KOPT-K1 (cell line): ENCODE data around the gene ANKRD30B.
"Not testable (repeated sequence)": the region's sequence is repeated elsewhere in the genome, so short reads cannot be mapped to it uniquely, and the experiment has no call there.

ENCODE experiments used
- H3K27ac ChIP-seq: fragments of 200-600 bp; sonication (generic); 2 replicates; pipeline ENCODE4 v1.5.1; 2016; ENCODE audit warnings: antibody characterized with exemption, mild to moderate bottlenecking, low read depth, low read length; ENCODE audit not compliant: poor library complexity, severe bottlenecking
- H3K36me3 ChIP-seq: fragments of 200-600 bp; sonication (generic); 2 replicates; pipeline ENCODE4 v1.5.1; 2017; ENCODE audit warnings: antibody characterized with exemption, mild to moderate bottlenecking, low read length, moderate library complexity; ENCODE audit not compliant: insufficient read depth
- H3K9me3 ChIP-seq: fragments of 200-600 bp; sonication (generic); 2 replicates; pipeline ENCODE4 v1.5.1; 2017; ENCODE audit warnings: antibody characterized with exemption, low read length, mild to moderate bottlenecking; ENCODE audit not compliant: insufficient read depth, poor library complexity, severe bottlenecking

Gene ANKRD30B

GRCh38 chr18:14747513-14748474, at the start of gene ANKRD30B:
TSS of gene ANKRD30B (plus strand) at chr18:14748172. CDS start at chr18:14748420, 248 bp downstream.
- H3K9me3 ChIP-seq = no peaks in the 10 kb centered on the region
- H3K27ac ChIP-seq = no peak within 1 kb of the TSS
- no peaks in the 10 kb centered on the region for H3K36me3 ChIP-seq

DNA sequence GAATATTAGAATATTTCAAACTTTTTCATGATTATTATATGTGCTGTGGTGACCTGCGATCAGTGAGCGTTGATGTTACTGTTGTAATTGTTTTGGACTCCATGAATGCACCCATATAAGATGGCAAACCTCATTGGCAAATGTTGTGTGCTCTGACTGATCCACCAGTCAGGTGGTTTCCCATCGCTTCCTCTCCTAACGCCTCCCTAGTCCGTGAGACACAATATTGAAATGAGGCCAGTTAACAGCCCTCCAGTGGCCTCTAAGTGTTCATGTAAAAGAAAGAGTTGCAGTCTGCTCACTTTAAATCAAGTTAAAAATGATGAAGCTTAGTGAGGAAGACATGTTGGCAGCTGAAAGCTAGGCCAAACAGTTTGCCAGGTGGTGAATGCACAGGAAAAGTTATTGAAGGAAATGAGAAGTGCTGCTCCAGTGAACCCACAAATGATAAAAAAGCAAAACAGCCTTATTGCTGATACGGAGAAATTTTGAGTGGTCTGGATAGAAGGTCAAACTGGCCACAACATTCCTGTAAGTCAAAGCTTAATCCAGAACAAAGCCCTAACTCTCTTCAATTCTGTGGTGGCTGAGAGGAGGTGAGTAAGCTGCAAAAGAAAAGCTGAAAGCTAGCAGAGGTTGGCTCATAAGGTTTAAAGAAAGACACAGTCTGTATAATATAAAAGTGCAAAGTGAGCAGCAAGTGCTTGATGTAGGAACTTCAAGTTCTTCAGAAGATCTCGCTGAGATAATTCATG, 46.5 kb upstream of the ANKRD30B start:
- not testable (repeated sequence) for H3K27ac ChIP-seq, H3K36me3 ChIP-seq

GRCh38 chr18:14709761-14710160, 38.2 kb upstream of the ANKRD30B start:
- H3K9me3 ChIP-seq, H3K36me3 ChIP-seq, H3K27ac ChIP-seq: not testable (repeated sequence)

More for the DNA sequence above, 46.5 kb upstream of the ANKRD30B start:
- not testable (repeated sequence) for H3K9me3 ChIP-seq

- not testable (repeated sequence) for H3K36me3 ChIP-seq, H3K27ac ChIP-seq, H3K9me3 ChIP-seq
Observed at GRCh38 chr18:14721569-14721968, 26.4 kb upstream of the ANKRD30B start.

DNA sequence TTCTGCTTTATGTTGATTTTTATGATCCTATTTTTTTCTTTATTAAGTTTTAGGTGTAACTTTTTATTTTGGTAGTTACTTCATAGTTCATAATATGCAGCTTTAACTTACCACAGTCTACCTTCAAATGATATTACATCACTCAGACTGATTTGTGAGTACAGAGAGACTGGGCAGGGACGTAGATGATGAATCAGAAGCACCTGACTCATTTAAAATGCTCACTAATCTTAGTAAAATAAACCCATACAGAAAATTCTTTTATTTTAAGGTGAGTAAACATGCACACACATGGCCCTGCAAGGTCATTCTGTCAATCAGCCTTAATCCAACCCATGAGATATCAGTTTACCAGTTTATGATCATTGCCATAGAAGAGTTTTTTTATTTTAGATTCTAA, 8.9 kb upstream of the ANKRD30B start:
- not testable (repeated sequence) for H3K27ac ChIP-seq, H3K9me3 ChIP-seq, H3K36me3 ChIP-seq

DNA sequence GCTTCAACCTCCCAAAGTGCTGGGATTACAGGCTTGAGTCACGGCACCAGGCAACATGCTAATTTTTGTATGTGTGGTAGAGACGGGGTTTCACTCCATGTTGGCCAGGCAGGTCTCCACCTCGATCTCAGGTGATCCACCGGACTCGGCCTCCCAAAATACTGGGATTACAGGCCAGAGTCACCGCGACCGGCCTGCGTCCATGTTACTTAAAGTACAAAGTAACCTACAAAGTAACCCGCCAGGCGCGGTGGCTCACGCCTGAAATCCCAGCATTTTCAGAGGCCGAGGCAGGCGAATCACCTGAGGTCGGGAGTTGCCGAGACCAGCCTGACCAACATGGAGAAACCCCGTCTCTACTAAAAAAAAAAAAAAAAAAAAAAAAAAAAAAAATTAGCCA, 1.1 kb upstream of the ANKRD30B start:
- Histone ChIP-seq H3K9me3 (no peaks in the 10 kb centered on the region), H3K36me3 (no peaks in the 10 kb centered on the region), H3K27ac (no peak overlapping the region)

- H3K9me3 ChIP-seq = no peaks in the 10 kb centered on the region
- H3K27ac ChIP-seq = no peak overlapping the region
- no peaks in the 10 kb centered on the region for H3K36me3 ChIP-seq
Observed at GRCh38 chr18:14748496-14748895, 524 bp downstream of the ANKRD30B start.

GRCh38 chr18:14763566-14763965, 15.6 kb downstream of the ANKRD30B start:
- H3K36me3 ChIP-seq, H3K9me3 ChIP-seq, H3K27ac ChIP-seq: not testable (repeated sequence)

- no peaks in the 10 kb centered on the region for H3K36me3 ChIP-seq
- no peak overlapping the region for H3K27ac ChIP-seq
- H3K9me3 ChIP-seq = no peaks in the 10 kb centered on the region
Observed at GRCh38 chr18:14767474-14767873, 19.5 kb downstream of the ANKRD30B start.

- Histone ChIP-seq H3K27ac (no peak overlapping the region), H3K36me3 (no peaks in the 10 kb centered on the region), H3K9me3 (no peaks in the 10 kb centered on the region)
Observed at GRCh38 chr18:14768241-14768640, 20.3 kb downstream of the ANKRD30B start.

DNA sequence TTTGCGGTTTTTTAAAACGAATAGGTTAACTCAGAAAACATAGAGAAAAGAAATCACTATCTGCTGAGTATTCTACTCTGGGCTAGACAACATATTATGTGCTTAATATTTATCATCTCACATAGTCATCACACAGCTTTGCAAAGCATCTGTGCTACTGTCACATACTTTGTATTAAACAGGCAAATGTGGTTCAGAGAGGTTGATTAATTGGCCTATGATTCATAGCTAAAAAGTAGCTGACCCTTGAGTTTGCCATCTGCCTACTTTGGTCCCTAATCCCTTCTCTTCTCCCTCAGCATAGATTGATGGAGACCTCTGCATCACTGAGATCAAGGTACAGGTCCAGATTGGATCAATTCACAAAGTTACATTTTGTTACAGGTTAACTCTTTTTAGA, 21.4 kb downstream of the ANKRD30B start:
- H3K9me3 ChIP-seq = no peaks in the 10 kb centered on the region
- no peak overlapping the region for H3K27ac ChIP-seq
- H3K36me3 ChIP-seq = no peaks in the 10 kb centered on the region

DNA sequence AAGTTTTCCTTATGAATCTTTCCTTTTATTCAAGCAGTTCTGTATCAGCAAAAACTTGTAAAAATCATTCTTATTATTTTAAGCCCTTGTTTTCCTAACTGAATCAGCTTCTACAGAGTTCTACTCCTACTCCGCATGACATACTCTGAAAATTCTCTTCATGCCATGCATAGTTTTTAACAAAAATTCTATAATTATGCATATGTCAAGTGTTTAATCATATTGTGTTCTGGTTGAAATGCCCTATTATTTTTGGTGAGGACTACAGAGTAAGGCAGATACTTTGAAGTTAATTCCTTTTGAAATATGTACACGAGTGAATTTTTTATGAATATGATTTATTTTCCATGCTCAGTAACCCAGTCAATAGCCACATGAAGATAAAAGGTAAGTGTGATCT, 28.8 kb downstream of the ANKRD30B start:
- Histone ChIP-seq H3K9me3 (no peaks in the 10 kb centered on the region), H3K36me3 (no peaks in the 10 kb centered on the region), H3K27ac (no peak overlapping the region)

DNA sequence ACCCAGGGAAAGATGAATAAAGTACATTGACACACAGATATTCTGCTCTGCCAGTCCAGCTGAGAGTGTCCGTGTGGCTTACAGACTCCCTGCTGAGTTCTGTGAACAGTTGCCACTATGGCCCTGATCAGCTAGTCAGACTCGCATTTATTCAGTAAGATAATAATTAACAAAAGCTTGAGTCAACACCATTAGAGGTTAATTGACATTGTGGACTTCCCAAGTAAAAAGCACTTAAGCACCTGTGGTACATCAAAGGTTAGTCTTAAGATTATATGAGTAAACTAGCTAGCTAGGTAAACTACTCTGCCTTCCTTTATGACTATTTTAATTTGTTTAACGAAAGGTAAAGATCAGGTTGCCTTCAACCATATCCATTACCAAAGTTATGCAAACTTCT, 33.7 kb downstream of the ANKRD30B start:
- H3K27ac ChIP-seq = no peak overlapping the region
- no peaks in the 10 kb centered on the region for H3K36me3 ChIP-seq
- no peaks in the 10 kb centered on the region for H3K9me3 ChIP-seq

DNA sequence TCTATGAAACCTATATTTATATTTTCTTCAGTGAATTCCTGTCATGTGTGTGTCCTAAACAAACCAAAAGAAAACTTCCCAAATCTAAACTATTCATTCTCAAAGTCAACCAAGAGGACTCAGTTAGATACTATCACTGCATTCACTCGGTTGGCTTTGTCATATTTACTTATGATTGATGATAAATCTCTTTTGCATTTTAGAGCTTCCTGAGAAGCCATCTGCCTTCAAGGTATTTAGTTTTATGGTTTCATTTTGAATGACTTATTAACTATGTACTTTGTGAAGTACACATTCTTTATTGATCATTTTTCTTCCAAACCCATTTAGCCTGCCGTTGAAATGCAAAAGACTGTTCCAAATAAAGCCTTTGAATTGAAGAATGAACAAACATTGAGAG, 36.2 kb downstream of the ANKRD30B start:
- Histone ChIP-seq H3K9me3 (no peaks in the 10 kb centered on the region), H3K36me3 (no peaks in the 10 kb centered on the region), H3K27ac (no peak overlapping the region)

- not testable (repeated sequence) for H3K9me3 ChIP-seq, H3K27ac ChIP-seq, H3K36me3 ChIP-seq
Observed at GRCh38 chr18:14796876-14797275, 48.9 kb downstream of the ANKRD30B start.
